ENCODE data around the gene CKMT2.

Gene CKMT2

GRCh38 chr5:81308836-81309235 lies 75.7 kb downstream of the CKMT2 start:
- DNase-seq (ENCODE audit: low read depth) = no peak

DNA sequence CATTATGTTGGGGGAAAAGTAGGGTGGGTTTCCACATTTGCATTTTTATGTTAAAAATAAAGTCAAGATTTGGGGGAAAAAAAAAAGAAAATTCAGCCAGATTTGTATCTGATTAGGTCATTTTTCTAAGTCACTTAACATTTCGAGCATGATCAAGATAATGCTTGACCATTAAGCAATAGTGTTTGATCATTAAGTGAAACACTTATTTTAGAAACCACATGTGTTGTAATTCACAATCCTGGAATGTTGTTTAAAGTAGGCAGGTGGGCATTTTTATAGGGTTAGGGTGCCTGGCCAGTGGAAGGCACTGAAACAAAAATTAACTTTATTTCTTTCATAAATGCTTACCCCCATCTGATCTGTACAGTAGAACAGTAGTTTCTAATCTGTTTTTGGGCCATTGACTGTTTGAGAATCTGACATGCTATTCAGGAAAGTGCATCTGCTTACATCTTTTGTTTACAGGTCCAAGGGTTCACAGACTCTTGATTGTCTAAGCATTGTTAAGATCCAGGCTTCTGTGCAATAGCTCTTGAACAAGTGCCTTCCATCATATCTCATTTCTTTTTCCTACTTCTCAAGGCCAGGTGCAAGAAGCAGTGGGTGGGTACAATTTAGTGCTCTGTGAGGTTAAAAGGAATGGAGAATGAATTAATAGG lies 77.4 kb downstream of the CKMT2 start:
- DNase-seq (ENCODE audit: low read depth) = no peak

DNA sequence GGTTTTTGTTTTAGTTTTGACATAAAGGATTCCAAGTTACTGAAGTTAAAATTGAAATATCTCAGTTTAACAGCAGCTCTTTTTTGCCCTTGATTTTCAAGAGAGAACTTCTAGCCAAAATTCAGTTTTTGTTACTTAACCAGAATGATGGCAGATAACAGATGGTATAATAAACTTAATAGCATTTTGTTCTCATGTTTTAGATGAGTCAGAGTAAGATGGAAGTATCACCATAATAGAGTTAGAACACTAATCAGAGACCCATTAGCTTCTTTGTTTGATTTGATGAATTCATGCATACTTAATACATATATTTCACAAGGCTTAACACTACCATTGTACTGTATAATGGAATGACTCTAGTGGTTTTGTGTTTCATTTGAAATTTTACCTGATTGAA lies 80.2 kb downstream of the CKMT2 start:
- no peak for DNase-seq (ENCODE audit: low read depth)

- no peak for DNase-seq (ENCODE audit: low read depth)
Observed at GRCh38 chr5:81313686-81314085, 80.6 kb downstream of the CKMT2 start.

- DNase-seq (ENCODE audit: low read depth) = no peak
Observed at GRCh38 chr5:81314581-81314980, 81.5 kb downstream of the CKMT2 start.

- no peak for DNase-seq (ENCODE audit: low read depth)
Observed at GRCh38 chr5:81315336-81315735, 82.2 kb downstream of the CKMT2 start.

DNA sequence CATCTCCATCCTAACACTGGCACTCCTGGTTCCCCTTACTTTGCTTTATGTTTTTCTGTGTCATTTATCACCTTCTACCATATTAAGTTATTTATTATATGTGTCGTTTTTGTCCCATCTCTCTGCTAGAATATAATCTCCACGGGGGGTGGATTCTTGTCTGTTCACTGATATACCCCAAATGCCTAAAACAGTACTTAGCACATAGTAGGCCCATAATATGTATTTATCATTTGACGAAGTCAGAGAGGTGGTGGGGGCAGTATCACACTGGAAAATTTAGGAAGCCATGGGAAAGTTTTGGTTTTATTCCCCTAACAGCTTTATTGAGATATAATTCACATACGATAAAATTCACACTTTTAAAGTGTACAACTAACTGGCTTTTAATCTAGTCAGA lies 82.7 kb downstream of the CKMT2 start:
- no peak for DNase-seq (ENCODE audit: low read depth)

Data from activated T-helper 1 cell treated with Interleukin-2 at 50 U/mL for 16 hours (primary cell).